Hepatocyte (in vitro differentiated cells): ENCODE measurements around the gene DOP1A.

Experiments
- EZH2 ChIP-seq: fragments of 200-600 bp; sonication (generic); IDR thresholded peaks from 2 replicates; pipeline ENCODE4 v1.6.1; 2016; ENCODE audit warnings: antibody characterized with exemption, mild to moderate bottlenecking, borderline replicate concordance
- EZH2phosphoT487 ChIP-seq: fragments of 200-600 bp; sonication (generic); IDR thresholded peaks from one replicate; pipeline ENCODE4 v1.6.1; 2018; ENCODE audit warnings: antibody characterized with exemption, mild to moderate bottlenecking, low read depth, moderate library complexity; ENCODE audit not compliant: unreplicated experiment, severe bottlenecking
- TF ChIP-seq, protein P1 (sequence below): fragments of 200-600 bp; sonication (generic); IDR thresholded peaks from 2 replicates; pipeline ENCODE4 v1.5.1; 2016; ENCODE audit warnings: antibody characterized with exemption, mild to moderate bottlenecking; ENCODE audit not compliant: poor library complexity

DNA sequence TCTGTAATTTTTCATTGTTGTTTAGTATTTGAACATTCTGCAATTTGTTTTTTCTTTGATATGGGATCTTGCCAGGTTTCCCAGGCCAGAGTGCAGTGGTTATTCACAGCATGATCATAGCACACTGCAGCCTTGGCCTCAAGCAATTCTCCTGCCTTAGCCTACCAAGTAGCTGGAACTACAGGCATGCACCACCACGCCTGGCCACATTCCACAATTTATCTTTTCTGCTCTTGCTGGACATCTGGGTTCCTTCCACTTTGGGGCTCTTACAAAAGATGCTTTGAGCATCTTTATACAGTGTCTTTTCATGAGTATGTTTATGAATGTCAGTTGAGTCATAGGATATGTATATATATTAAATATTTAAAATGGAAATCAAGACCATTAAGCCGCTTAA is 83.6 kb downstream of the DOP1A start:
- TF ChIP-seq, protein P1, sequence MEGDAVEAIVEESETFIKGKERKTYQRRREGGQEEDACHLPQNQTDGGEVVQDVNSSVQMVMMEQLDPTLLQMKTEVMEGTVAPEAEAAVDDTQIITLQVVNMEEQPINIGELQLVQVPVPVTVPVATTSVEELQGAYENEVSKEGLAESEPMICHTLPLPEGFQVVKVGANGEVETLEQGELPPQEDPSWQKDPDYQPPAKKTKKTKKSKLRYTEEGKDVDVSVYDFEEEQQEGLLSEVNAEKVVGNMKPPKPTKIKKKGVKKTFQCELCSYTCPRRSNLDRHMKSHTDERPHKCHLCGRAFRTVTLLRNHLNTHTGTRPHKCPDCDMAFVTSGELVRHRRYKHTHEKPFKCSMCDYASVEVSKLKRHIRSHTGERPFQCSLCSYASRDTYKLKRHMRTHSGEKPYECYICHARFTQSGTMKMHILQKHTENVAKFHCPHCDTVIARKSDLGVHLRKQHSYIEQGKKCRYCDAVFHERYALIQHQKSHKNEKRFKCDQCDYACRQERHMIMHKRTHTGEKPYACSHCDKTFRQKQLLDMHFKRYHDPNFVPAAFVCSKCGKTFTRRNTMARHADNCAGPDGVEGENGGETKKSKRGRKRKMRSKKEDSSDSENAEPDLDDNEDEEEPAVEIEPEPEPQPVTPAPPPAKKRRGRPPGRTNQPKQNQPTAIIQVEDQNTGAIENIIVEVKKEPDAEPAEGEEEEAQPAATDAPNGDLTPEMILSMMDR: no peak
- TF ChIP-seq EZH2: no peak
- TF ChIP-seq EZH2phosphoT487: no peak
